Measurements from ENCODE around the gene INPP5A. TPM values are rescaled to one million over a fixed set of nuclear protein-coding genes. Genes with fewer than 3 reads are reported as not detected.

Gene INPP5A
- total RNA-seq, 2 donors from 2014 or later = 9.2 to 14.5 TPM

DNA sequence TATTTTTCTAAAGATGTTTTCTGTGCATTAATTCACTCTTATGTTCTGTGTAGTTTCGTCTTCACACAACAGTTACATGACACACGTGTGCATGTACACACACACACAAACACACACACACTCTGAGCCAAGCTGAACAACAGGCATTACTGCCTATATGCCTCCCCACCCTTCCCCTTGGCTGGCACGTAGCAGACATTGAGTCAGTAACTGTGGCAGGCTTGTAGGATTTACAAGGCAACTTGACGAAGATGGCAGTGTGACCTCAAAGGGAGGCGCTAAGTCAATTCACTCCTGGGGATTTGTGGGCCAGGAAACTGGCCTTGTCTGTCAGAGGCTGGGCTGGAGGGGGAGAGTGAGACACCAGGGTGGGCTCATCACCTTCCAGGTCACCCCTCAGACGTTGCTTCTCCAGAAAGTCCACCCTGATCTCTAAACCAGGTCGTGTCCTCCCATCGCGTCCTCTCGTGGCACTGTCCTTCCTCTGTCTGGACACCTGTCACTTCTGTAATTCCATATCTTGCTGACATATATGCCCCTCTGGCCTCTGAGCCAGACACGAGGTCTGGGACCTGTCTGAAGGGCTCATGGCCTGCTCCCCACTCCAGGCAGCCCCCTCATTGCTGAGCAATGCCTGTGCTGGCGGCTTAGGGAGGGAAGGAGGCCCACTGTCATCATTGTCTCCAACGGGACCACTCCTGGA lies 41.1 kb upstream of the INPP5A start:
- DNase-seq = peak in 2 of 4 donors; percentile 6 to 8
- 83 to 88% methylated on average over 13 of the region's 13 CpGs for WGBS, 2 donors

GRCh38 chr10:132497063-132497680 lies 40.4 kb upstream of the INPP5A start:
- Histone ChIP-seq H3K4me1 (no peaks in the 10 kb centered on the region), H3K27ac (no peak overlapping the region), H3K4me3 (no peak overlapping the region), H3K27me3 (no peaks in the 10 kb centered on the region), H3K9me3 (no peaks in the 10 kb centered on the region), H3K36me3 (replicated peaks in 1 of 2; ENCODE audit: insufficient read depth in 1 of 2, low read depth in 2 of 2) (no peaks in the 10 kb centered on the region)
- DNase-seq (peak in 2 of 4 donors; percentile 4 to 7), ATAC-seq (no peak)
- intact Hi-C loops (cut with DNase I) = no loop called here
- TF ChIP-seq POLR2A (IDR thresholded peaks at IDR 0.05) = no peak
- TF ChIP-seq, protein P1, sequence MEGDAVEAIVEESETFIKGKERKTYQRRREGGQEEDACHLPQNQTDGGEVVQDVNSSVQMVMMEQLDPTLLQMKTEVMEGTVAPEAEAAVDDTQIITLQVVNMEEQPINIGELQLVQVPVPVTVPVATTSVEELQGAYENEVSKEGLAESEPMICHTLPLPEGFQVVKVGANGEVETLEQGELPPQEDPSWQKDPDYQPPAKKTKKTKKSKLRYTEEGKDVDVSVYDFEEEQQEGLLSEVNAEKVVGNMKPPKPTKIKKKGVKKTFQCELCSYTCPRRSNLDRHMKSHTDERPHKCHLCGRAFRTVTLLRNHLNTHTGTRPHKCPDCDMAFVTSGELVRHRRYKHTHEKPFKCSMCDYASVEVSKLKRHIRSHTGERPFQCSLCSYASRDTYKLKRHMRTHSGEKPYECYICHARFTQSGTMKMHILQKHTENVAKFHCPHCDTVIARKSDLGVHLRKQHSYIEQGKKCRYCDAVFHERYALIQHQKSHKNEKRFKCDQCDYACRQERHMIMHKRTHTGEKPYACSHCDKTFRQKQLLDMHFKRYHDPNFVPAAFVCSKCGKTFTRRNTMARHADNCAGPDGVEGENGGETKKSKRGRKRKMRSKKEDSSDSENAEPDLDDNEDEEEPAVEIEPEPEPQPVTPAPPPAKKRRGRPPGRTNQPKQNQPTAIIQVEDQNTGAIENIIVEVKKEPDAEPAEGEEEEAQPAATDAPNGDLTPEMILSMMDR (IDR thresholded peaks at IDR 0.05) = no peak
- 80 to 83% methylated on average over 27 to 30 of the region's 30 CpGs for WGBS, 2 donors

More for the DNA sequence above, 41.1 kb upstream of the INPP5A start:
- Histone ChIP-seq H3K27ac (no peak overlapping the region), H3K9me3 (no peaks in the 10 kb centered on the region), H3K36me3 (replicated peaks in 1 of 2; ENCODE audit: insufficient read depth in 1 of 2, low read depth in 2 of 2) (no peaks in the 10 kb centered on the region), H3K4me3 (no peak overlapping the region), H3K4me1 (no peaks in the 10 kb centered on the region), H3K27me3 (no peaks in the 10 kb centered on the region)
- no peak for ATAC-seq
- intact Hi-C loops (cut with DNase I) = no loop called here
- TF ChIP-seq, protein P1 (IDR thresholded peaks at IDR 0.05) = no peak

- TF ChIP-seq, protein P1 (IDR thresholded peaks at IDR 0.05) = no peak
- TF ChIP-seq POLR2A (IDR thresholded peaks at IDR 0.05) = no peak
- H3K27me3 ChIP-seq = no peaks in the 10 kb centered on the region
- 91 to 98% methylated on average over 7 to 17 of the region's 17 CpGs for WGBS, 2 donors
- intact Hi-C loops (cut with DNase I) = no loop called here
- no peak overlapping the region for H3K4me3 ChIP-seq
- DNase-seq (peak in 2 of 4 donors; percentile 9 to 10), ATAC-seq (no peak)
- H3K4me1 ChIP-seq = no peaks in the 10 kb centered on the region
- H3K9me3 ChIP-seq = no peaks in the 10 kb centered on the region
- H3K36me3 ChIP-seq (replicated peaks in 1 of 2; ENCODE audit: insufficient read depth in 1 of 2, low read depth in 2 of 2) = no peaks in the 10 kb centered on the region
- H3K27ac ChIP-seq = no peak overlapping the region
These were observed 39.6 kb upstream of the INPP5A start for GRCh38 chr10:132497861-132498561.

GRCh38 chr10:132498562-132499366 lies 38.8 kb upstream of the INPP5A start:
- ATAC-seq (no peak), DNase-seq (peak in 2 of 4 donors; percentile 0 to 7)
- Histone ChIP-seq H3K4me1 (no peaks in the 10 kb centered on the region), H3K4me3 (no peak overlapping the region), H3K27ac (no peak overlapping the region), H3K9me3 (no peaks in the 10 kb centered on the region), H3K27me3 (no peaks in the 10 kb centered on the region), H3K36me3 (replicated peaks in 1 of 2; ENCODE audit: insufficient read depth in 1 of 2, low read depth in 2 of 2) (no peaks in the 10 kb centered on the region)
- 80 to 90% methylated on average over 15 of the region's 15 CpGs for WGBS, 2 donors
- TF ChIP-seq, protein P1 (IDR thresholded peaks at IDR 0.05) = no peak
- no peak for TF ChIP-seq POLR2A (IDR thresholded peaks at IDR 0.05)
- intact Hi-C loops (cut with DNase I) = no loop called here
